Measurements from ENCODE around the gene JAGN1.
"Not testable (repeated sequence)": the region's sequence is repeated elsewhere in the genome, so short reads cannot be mapped to it uniquely, and the experiment has no call there.

The JAGN1 gene

GRCh38 chr3:9898467-9899241 is 8.2 kb downstream of the JAGN1 start:
- no peak for DNase-seq

GRCh38 chr3:9899289-9899791 is 8.9 kb downstream of the JAGN1 start:
- no peak for DNase-seq

- not testable (repeated sequence) for DNase-seq
Observed at GRCh38 chr3:9900965-9901415, 10.6 kb downstream of the JAGN1 start.

GRCh38 chr3:9901967-9902366 is 11.6 kb downstream of the JAGN1 start:
- no peak for DNase-seq

- DNase-seq: no peak
Observed at GRCh38 chr3:9902372-9903237, 12.2 kb downstream of the JAGN1 start, which contains the start of gene IL17RE. Gene IL17RE (plus strand): TSS chr3:9902848. CDS start chr3:9902933, 85 bp downstream.

- DNase-seq: no peak
Observed at GRCh38 chr3:9903238-9903624, 12.8 kb downstream of the JAGN1 start.

- DNase-seq: no peak
Observed at GRCh38 chr3:9903904-9904303, 13.5 kb downstream of the JAGN1 start.

- no peak for DNase-seq
Observed at GRCh38 chr3:9906480-9906879, 16.1 kb downstream of the JAGN1 start.

GRCh38 chr3:9908286-9908685 is 17.9 kb downstream of the JAGN1 start:
- DNase-seq: no peak

- DNase-seq: no peak
Observed at GRCh38 chr3:9909221-9910013, 19.0 kb downstream of the JAGN1 start.

GRCh38 chr3:9911863-9912262 is 21.5 kb downstream of the JAGN1 start:
- DNase-seq: no peak

- no peak for DNase-seq
Observed at GRCh38 chr3:9912294-9912935, 22.0 kb downstream of the JAGN1 start.

- no peak for DNase-seq
Observed at GRCh38 chr3:9913601-9914000, 23.2 kb downstream of the JAGN1 start.

GRCh38 chr3:9914011-9914410 is 23.6 kb downstream of the JAGN1 start:
- DNase-seq: no peak

- DNase-seq: no peak
Observed at GRCh38 chr3:9914559-9915253, 24.3 kb downstream of the JAGN1 start.

- DNase-seq: no peak
Observed at GRCh38 chr3:9915254-9916141, 25.1 kb downstream of the JAGN1 start.

GRCh38 chr3:9916346-9916733 is 25.9 kb downstream of the JAGN1 start:
- DNase-seq: no peak

- DNase-seq: no peak
Observed at GRCh38 chr3:9916734-9917680, 26.6 kb downstream of the JAGN1 start, which contains the start of gene IL17RC. Gene IL17RC (plus strand): TSS chr3:9917098. CDS start chr3:9917316, 218 bp downstream.

GRCh38 chr3:9917820-9918219 is 27.4 kb downstream of the JAGN1 start:
- no peak for DNase-seq
